Bronchial epithelial cell (primary cell): ENCODE data around the gene C12orf43. TPM values are rescaled to one million over a fixed set of nuclear protein-coding genes. Genes with fewer than 3 reads are reported as not detected.

Experiments
- DNase-seq: peaks from one replicate; pipeline ENCODE4 v3.0.0-alpha.2; 2010; ENCODE audit warnings: low read depth
- FAIRE-seq: peaks from 2 replicates; lab custom pipeline; 2011; peaks lifted over from hg19 to GRCh38; lab: Jason Lieb, UNC
- H3K27me3 ChIP-seq: 2 replicates; pipeline ENCODE4 v1.5.1; 2011; ENCODE audit warnings: low read length; ENCODE audit not compliant: control insufficient read depth, insufficient read depth
- H3K36me3 ChIP-seq: 2 replicates; pipeline ENCODE4 v1.5.1; 2011; ENCODE audit warnings: low read length; ENCODE audit not compliant: control insufficient read depth, insufficient read depth
- H3K4me3 ChIP-seq: 2 replicates; pipeline ENCODE4 v1.5.1; 2011; ENCODE audit warnings: mild to moderate bottlenecking, low read depth, low read length, control low read depth
- total RNA-seq: library from RNA; depleted of rRNA; stranded (reverse); fragments of >200 nt; gene quantifications from 2 replicates; pipeline ENCODE4 v1.2.1, GENCODE V29; 2014
- TF ChIP-seq, protein P1 (sequence below): IDR thresholded peaks from 2 replicates; pipeline ENCODE4 v1.5.1; 2011; ENCODE audit warnings: mild to moderate bottlenecking, moderate library complexity, low read length, control low read depth, inconsistent platforms; ENCODE audit not compliant: insufficient read depth, severe bottlenecking

The C12orf43 gene
- total RNA-seq, 1 donor from 2014 or later = 6.3 TPM

DNA sequence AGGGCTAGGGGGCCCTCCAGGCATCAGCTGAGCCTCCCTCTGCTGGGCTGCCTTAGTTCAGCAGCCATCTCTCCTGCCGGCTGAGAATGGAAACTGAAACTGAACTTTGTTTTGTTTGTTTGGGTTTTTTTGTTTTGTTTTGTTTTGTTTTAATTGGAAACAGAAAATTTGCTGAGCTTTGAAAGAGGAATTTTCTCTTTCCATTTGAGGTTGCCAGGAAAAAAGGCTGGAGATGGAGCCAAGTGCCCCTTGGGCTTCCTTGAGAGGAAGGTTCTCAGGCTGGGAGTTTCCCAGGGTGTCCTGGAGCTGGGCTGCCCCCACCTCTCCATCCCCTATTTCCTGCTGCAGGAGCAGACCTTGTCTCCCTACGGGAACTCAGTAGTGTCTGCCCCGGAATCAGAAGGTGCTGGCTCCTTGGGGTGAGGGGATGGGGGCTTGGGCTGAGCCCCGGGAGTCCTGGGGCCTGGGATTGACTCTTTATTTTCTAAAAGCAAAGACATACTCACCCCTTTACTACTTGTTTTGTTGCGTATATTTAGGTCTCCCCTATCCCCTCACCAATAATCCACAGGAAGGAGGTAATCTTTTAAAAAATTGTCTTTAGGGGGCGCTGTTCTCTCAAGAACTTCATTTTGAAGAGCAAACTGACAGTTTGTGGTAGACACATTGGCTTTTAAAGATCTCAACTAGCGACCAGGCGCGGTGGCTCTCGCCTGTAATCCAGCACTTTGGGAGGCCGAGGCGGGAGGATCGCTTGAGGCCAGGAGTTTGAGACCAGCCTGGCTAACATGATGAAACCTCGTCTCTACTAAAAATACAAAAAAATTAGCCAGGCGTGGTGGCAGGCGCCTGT, 44.1 kb upstream of the C12orf43 start:
- TF ChIP-seq, protein P1, sequence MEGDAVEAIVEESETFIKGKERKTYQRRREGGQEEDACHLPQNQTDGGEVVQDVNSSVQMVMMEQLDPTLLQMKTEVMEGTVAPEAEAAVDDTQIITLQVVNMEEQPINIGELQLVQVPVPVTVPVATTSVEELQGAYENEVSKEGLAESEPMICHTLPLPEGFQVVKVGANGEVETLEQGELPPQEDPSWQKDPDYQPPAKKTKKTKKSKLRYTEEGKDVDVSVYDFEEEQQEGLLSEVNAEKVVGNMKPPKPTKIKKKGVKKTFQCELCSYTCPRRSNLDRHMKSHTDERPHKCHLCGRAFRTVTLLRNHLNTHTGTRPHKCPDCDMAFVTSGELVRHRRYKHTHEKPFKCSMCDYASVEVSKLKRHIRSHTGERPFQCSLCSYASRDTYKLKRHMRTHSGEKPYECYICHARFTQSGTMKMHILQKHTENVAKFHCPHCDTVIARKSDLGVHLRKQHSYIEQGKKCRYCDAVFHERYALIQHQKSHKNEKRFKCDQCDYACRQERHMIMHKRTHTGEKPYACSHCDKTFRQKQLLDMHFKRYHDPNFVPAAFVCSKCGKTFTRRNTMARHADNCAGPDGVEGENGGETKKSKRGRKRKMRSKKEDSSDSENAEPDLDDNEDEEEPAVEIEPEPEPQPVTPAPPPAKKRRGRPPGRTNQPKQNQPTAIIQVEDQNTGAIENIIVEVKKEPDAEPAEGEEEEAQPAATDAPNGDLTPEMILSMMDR = peak; percentile 33
- FAIRE-seq (no peak), DNase-seq (peak; percentile 35)
- no peaks in the 10 kb centered on the region for H3K36me3 ChIP-seq
- H3K27me3 ChIP-seq = peaks cover 2% of the 10 kb centered on the region
- H3K4me3 ChIP-seq = no peak overlapping the region

DNA sequence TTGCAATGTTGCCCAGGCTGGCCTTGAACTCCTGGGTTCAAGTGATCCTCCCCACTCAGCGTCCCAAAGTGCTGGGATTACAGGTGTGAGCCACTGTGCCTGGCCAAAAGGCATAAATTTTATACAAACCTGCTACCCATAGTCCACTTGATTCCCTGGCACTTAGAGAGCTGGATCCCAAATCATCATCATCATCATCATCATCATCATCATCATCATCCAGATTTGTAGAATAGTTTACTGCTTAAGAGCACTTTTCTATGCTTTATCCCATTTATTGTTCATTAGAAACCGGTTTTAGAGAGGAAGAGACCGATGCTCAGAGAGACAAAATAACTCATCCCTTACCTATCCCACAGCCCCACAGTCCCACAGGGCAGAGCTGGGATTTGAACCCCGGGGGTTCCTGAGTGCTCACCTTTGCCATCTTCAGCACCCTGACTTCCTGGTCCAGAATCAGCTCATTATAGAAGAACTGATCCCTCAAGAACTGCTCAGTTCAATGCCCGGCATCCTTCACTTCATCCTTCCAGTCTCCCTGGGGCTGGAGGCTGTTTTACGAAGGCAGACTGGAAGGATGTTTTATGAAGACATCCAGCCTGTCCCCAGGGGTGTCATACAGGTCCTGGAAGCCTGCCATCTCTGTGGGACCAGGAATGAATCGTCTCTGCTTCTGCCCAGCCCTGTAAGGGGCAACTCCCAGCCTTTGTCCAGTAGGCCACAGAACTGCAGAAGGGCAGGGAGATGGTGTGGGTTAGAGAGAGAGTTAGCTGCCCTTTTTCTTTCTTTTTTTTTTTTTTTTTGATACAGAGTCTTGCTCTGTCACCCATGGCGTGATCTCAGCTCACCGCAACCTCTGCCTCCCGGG, 43.0 kb upstream of the C12orf43 start:
- no peak overlapping the region for H3K4me3 ChIP-seq
- TF ChIP-seq, protein P1 = no peak
- DNase-seq (no peak), FAIRE-seq (no peak)
- peaks cover 2% of the 10 kb centered on the region for H3K27me3 ChIP-seq
- no peaks in the 10 kb centered on the region for H3K36me3 ChIP-seq

DNA sequence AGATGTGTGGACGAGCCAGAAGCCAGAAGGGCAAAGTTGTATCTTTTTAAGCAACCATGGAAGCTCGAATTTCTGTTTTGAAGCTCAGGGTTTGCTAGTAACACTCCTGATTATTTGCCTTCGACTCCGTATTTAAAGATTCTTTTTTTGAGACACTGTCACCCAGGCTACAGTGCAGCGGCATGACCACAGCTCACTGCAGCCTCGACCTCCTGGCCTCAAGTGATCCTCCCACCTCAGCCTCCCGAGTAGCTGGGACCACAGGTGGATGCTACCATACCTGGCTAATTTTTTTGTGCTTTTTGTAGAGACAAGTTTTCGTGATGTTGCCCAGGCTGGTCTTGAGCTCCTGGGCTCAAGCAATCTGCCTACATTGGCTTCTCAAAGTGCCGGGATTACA, 41.5 kb upstream of the C12orf43 start:
- DNase-seq (no peak), FAIRE-seq (no peak)
- Histone ChIP-seq H3K27me3 (peaks cover 2% of the 10 kb centered on the region), H3K4me3 (no peak overlapping the region), H3K36me3 (no peaks in the 10 kb centered on the region)
- TF ChIP-seq, protein P1 = no peak

DNA sequence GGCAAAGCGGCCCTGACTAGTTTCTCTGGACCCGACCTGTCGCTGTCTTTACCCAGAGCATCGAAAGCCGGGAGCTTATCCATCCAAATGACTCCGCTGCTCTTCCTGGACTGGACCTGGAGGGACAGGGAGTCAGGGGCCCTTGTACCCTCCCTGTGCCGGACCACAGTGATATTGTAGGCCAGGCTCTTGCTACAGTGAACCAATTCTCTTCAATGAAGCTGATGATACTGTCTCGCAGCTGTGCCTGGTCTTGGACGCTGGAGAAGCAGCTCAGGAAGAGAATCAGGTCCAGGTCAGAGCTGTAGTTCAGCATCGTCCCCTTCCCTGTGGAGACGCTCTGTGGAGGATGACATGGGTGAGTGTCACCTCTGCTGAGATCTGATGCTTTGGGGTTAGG, 37.4 kb upstream of the C12orf43 start:
- H3K36me3 ChIP-seq = no peaks in the 10 kb centered on the region
- DNase-seq (no peak), FAIRE-seq (peak; percentile 84)
- TF ChIP-seq, protein P1 = no peak
- no peak overlapping the region for H3K4me3 ChIP-seq
- H3K27me3 ChIP-seq = peaks cover 2% of the 10 kb centered on the region

DNA sequence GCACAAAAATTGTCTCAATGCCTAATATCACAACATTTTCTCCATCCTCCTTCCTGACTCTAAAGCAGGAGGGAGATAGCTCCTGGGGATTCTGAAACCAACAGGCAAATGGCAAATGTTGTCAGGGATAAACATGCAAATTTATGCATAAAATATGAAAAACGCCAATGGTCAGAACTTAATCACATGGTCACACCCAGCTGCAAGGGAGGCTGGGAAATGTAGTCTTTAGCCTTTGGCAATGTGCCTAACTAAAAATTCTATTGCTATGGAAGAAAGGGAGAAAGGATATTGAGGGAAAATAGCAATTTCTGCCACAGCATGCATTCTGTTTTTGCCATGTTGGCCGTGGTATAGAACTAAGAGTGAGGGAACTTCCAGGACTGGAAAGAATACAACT, 34.4 kb upstream of the C12orf43 start:
- TF ChIP-seq, protein P1 = no peak
- FAIRE-seq (no peak), DNase-seq (no peak)
- Histone ChIP-seq H3K27me3 (no peaks in the 10 kb centered on the region), H3K36me3 (no peaks in the 10 kb centered on the region), H3K4me3 (no peak overlapping the region)
